ENCODE data around the gene DSP.

Gene DSP

GRCh38 chr6:7594579-7595125 lies 53.2 kb downstream of the DSP start:
- TF ChIP-seq CTCF (IDR thresholded peaks at IDR 0.05; ENCODE audit: low read length, missing control alignments): no peak
- no peak for DNase-seq (ENCODE audit: low read depth)
- H3K4me3 ChIP-seq (replicated peaks; ENCODE audit: low read depth, low read length): no peak overlapping the region

- no peak for DNase-seq (ENCODE audit: low read depth)
- H3K4me3 ChIP-seq (replicated peaks; ENCODE audit: low read depth, low read length): no peak overlapping the region
- TF ChIP-seq CTCF (IDR thresholded peaks at IDR 0.05; ENCODE audit: low read length, missing control alignments): no peak
These were observed 62.5 kb downstream of the DSP start for GRCh38 chr6:7604003-7604402.

- no peak for DNase-seq (ENCODE audit: low read depth)
- TF ChIP-seq CTCF (IDR thresholded peaks at IDR 0.05; ENCODE audit: low read length, missing control alignments): no peak
- no peak overlapping the region for H3K4me3 ChIP-seq (replicated peaks; ENCODE audit: low read depth, low read length)
These were observed 63.0 kb downstream of the DSP start for GRCh38 chr6:7604506-7604905.

- peak; percentile 83 for TF ChIP-seq CTCF (IDR thresholded peaks at IDR 0.05; ENCODE audit: low read length, missing control alignments)
- no peak overlapping the region for H3K4me3 ChIP-seq (replicated peaks; ENCODE audit: low read depth, low read length)
- DNase-seq (ENCODE audit: low read depth): peak; percentile 81
These were observed 74.3 kb downstream of the DSP start for GRCh38 chr6:7615611-7616383.

- DNase-seq (ENCODE audit: low read depth): peak; percentile 97
- TF ChIP-seq CTCF (IDR thresholded peaks at IDR 0.05; ENCODE audit: low read length, missing control alignments): peak; percentile 21
- no peak overlapping the region for H3K4me3 ChIP-seq (replicated peaks; ENCODE audit: low read depth, low read length)
These were observed 76.6 kb downstream of the DSP start for GRCh38 chr6:7617801-7618764.

- peak; percentile 17 for DNase-seq (ENCODE audit: low read depth)
- no peak for TF ChIP-seq CTCF (IDR thresholded peaks at IDR 0.05; ENCODE audit: low read length, missing control alignments)
- no peak overlapping the region for H3K4me3 ChIP-seq (replicated peaks; ENCODE audit: low read depth, low read length)
These were observed 80.3 kb downstream of the DSP start for GRCh38 chr6:7621761-7622160.
